ENCODE measurements around the gene DDIT4.
"Not testable (repeated sequence)": the region's sequence is repeated elsewhere in the genome, so short reads cannot be mapped to it uniquely, and the experiment has no call there.

Gene DDIT4

DNA sequence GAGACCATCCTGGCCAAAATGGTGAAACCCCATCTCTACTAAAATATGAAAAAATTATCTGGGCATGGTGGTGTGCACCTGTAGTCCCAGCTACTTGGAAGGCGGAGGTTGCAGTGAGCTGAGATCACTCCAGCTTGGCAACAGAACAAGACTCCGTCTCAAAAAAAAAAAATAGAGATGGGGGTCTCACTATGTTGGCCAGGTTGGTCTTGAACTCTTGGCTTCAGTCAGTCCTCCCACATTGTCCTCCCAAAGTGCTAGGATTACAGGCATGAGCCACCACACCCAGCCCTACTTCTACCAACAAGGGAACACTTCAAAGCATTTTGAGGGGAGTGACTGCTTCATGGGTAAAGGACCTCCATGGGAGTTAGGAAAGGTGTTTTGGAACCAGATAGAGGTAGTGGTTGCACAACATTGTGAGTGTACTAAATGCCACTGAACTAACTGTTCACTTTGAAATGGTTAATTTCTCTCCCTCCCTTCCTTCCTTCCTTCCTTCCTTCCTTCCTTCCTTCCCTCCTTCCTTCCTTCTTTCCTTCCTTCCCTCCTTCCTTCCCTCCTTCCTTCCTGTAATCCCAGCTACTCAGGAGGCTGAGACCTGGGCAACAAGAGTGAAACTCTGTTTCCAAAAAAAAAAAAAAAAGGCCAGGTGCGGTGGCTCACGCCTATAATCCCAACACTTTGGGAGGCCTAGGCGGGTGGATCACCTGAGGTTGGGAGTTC is 5.1 kb upstream of the DDIT4 start:
- DNase-seq: not testable (repeated sequence)

DNA sequence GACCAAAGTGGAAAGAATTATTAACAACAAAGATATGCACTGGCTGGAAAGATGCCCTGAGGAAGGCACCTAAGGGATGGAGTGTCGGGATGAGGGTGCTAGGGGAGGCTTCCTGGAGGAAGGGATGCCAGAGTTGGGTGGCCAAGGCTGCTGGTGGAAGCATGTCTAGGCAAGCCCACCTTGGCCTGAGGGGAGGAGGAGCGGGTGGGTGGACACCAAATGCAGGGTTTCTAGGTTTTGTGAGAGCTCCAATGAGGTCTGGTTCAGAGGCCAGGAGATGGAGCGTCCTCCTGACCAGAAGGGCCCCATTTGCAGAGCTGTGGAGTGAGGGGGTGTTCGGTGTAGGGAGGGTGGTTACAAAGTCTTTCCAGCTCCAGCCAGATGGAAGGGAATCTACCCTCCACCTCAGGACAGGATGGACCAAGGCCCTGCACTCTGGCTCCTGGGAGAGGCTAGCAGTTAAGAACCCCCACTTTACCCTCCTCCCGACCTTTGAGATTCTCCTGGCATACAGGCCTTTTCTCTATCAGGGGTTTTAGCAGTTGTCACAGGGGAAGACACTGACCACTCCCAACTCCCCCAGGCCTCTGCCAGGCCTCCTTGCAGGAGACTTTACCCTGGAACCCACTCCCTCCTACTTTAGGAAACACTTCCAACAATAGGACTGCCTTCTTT is 3.0 kb upstream of the DDIT4 start:
- DNase-seq: no peak

DNA sequence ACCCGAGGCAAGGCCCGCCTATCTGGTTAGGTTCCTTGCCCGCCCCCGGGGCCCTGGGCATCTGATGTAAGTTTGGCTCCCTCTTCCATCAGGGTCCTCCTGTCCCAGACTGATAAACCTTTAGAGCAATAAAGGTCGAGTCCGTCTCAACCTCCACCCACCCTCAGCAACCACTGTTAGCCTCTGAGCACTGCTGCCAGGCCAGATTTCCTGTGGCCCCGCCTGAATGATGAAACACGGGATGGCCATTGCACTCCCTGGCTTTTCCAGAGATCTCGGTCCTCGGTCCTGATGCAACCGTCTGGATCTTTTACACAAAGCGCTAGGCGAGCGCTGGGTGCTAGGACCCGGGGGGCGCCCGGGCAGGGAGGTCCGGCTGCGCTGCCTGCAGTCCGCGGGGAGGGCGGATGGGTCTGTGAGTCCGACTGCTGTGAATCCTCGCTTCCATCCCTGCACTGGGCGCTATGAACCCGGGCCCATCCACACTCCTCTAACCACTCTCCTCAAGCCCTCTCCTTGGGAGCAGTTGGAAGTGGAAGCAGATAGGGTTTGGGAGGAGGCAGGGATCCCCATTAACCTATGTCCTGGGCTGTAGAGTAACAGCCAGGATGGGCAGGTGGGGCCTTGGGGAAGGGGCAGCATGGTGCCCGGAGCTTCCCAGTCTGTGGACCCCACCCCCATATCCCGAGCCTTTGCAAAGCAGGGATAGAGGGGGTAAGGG is 875 bp upstream of the DDIT4 start:
- peak; percentile 79 for DNase-seq

DNA sequence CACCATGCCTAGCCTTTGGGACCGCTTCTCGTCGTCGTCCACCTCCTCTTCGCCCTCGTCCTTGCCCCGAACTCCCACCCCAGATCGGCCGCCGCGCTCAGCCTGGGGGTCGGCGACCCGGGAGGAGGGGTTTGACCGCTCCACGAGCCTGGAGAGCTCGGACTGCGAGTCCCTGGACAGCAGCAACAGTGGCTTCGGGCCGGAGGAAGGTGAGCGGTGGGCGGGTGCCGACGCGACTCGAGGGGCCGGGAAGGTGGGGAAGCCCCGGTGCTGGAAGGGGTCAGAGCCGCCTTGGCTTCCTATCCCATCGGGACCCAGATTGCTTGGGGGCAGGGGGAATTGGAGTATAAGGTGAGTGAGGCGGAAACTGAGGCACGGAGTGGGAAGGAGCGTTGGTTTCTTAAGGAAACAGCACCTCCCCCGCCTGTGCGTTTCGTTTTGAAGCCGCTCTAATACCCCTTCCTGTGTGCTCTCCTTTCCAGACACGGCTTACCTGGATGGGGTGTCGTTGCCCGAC is 547 bp downstream of the DDIT4 start:
- no peak for DNase-seq

DNA sequence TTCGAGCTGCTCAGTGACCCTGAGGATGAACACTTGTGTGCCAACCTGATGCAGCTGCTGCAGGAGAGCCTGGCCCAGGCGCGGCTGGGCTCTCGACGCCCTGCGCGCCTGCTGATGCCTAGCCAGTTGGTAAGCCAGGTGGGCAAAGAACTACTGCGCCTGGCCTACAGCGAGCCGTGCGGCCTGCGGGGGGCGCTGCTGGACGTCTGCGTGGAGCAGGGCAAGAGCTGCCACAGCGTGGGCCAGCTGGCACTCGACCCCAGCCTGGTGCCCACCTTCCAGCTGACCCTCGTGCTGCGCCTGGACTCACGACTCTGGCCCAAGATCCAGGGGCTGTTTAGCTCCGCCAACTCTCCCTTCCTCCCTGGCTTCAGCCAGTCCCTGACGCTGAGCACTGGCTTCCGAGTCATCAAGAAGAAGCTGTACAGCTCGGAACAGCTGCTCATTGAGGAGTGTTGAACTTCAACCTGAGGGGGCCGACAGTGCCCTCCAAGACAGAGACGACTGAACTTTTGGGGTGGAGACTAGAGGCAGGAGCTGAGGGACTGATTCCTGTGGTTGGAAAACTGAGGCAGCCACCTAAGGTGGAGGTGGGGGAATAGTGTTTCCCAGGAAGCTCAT is 1.1 kb downstream of the DDIT4 start:
- peak; percentile 60 for DNase-seq

DNA sequence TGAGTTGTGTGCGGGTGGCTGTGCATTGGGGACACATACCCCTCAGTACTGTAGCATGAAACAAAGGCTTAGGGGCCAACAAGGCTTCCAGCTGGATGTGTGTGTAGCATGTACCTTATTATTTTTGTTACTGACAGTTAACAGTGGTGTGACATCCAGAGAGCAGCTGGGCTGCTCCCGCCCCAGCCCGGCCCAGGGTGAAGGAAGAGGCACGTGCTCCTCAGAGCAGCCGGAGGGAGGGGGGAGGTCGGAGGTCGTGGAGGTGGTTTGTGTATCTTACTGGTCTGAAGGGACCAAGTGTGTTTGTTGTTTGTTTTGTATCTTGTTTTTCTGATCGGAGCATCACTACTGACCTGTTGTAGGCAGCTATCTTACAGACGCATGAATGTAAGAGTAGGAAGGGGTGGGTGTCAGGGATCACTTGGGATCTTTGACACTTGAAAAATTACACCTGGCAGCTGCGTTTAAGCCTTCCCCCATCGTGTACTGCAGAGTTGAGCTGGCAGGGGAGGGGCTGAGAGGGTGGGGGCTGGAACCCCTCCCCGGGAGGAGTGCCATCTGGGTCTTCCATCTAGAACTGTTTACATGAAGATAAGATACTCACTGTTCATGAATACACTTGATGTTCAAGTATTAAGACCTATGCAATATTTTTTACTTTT is 1.8 kb downstream of the DDIT4 start:
- no peak for DNase-seq

DNA sequence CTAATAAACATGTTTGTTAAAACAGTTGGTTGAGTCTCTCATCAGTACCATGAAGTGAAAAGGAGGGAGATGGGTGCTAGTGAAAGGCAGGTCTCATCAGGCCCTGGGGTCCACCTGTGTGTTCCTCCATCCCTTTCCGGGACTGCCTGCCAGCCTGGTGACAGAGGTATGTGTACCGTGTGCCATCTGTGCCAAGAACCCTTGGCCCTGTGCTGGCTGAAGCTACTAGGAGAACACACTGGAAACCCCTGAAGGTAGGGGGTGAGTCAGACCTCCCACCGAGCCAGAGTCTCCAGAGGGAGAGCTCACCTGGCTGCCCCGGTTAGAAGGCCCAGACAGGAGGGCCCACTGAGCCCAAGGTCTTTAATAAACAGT is 2.3 kb downstream of the DDIT4 start:
- no peak for DNase-seq

DNA sequence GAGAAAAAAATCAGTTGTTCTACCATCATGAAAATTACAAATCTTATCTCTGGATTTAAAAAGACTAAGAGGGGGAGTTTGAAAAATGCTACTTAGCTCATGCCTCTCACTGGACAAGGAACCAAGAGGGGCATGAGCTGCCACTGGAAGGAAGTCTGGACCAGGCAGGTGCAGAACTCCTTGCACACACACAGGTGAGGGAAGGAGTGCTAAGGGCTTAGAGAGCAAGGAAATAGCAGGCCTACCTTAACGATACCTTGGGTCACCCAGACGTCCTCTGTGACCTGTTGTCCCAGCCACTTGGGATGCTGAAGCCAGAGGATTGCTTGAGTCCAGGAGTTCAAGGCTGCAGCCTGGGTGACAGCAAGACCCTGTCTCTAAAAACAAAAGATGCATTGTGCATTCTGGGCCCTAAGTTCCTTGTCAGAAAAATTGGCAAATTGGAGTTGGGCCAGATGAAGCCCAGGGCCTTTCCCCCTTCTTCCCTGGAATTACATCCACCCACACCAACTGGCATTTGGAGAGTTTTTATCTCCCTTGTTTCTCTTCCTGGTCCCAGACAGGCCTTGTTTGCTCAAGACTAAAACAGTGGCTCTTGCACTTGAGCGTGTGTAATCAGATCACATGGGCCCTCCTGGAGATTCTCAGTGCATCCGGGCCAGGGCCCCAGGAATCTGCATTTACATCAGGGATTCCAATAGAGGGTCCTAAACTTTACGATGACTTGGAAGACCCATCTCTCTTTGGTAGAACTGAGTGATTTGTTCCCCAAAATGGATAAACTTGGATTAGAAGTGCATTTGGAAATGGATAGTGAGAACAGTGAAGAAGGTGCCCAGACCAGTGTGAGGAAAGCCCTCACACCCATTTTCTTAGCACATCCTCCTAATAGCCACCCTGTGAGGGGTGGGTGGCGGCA is 3.0 kb downstream of the DDIT4 start:
- DNase-seq: no peak

DNA sequence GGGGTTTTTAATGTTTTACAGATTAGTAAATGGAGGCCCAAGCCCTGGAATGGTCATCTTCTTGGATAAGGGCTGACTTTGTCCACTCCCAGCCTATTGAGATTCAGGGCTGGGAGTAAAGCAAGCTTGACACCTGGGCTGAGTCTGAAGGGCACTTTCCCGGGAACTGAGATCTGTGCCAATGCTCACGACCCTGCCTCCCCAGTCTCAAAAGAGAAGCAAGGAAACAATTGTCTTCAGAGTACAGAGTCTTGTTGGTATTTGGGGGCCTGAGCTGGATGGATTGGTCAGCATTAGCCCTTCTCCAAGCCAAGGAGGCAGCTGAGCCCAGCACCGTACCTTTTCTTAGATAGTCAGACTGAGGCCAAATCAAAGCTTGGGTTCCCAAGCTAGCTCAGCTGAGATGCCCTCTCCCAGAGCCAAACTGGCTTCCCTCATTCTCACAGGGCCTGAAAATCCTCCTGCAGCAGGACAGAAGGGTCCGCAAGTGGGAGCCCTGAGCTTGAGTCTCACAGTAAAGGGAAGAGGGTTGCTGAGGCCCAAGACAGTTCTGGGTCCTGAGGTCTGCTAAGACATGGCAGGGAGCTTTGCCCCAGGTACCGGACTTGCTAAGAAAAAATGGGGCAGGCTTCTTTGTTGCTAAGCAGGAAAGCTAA is 3.7 kb downstream of the DDIT4 start:
- no peak for DNase-seq

DNA sequence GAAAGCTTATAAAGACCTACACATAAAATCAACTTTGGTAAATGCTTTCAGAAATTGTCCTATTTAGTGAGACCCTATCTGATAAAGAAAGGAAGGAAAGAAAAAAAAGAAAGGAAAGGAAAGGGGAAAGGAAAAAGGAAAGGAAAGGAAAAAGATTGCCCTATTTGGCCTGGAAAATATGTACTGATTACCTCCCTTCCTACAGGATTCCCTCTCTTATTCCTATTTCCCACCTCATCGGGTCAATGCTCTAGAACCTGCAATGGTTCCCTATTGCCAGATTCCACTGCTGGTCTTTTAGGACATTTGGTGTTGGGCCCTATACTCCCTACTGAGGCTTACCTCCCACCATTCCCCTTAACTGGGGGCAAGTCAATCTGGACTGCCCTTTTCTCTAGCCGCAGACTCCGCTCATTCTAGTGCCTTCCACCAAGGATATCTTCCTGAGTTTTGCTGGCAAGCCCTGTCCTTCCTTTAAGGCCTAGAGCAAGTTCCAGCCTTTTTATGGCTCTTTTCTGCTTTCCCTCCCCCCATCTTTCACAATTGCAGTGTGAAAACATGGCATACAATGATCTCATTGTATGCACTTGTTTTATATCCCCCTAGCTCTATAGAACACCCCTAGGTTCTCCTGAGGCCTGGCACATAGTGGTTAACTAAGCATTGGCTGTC is 4.4 kb downstream of the DDIT4 start:
- DNase-seq: no peak

DNA sequence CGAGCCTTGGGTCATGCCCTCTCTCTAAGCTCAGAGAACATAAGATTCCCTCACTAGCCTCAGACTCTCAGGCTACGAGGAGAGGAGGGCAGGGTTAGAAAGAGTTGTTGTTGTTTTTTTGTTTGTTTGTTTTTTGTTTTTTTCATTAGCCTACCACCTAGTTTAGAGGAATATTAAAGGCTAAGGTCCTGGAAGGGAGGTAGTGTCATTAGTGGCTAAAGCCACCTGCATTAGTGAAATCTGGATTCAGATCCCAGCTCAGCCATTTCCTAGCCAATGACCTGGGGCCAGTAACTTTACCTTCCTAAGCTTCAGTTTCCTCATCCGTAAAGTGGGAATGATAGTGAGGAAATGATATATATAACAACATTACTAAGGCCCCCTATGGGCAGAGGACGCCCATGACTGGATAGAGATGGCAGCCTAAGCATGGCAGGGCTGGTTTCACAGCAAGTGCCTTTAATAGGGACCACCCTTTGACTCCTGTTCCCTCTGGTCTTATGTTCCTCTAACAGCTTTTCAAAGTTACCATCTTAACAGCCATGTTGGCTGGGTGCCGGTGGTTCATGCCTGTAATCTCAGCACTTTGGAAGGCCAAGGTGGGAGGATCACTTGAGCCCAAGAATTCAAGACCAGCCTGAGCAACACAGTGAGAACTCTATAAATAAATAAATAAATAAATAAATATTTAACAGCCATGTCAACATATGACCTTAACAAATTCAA is 5.1 kb downstream of the DDIT4 start:
- DNase-seq: no peak

DNA sequence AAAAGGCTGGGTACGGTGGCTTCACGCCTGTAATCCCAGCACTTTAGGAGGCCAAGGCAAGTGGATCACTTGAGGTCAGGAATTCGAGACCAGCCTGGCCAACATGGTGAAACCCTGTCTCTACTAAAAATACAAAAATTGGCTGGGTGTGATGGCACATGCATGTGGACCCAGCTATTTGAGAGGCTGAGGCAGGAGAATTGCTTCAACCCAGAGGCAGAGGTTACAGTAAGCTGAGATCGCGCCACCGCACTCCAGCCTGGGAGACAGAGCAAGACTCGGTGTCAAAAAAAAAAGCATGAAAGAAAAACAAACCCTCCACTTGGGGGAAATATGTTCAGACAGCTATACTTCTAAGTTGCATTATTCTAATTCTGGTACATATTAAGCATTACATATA is 5.9 kb downstream of the DDIT4 start:
- not testable (repeated sequence) for DNase-seq

DNA sequence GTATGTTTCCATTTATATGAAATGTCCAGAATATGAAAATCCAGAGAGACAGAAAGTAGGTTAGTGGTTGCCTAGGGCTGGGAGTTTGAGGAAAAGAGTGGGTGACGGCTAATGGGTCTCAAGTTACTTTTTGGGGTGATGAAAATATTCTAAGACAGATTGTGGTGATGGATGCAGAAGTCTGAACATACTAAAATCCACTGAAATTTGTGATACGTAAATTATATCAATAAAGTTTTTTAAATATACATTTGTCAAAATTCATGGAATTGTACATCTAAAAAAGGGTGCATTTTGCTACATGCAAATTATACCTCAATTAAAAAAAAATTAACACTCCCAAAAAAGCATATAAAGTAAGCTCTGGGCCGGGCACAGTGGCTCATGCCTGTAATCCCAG is 9.4 kb downstream of the DDIT4 start:
- no peak for DNase-seq

DNA sequence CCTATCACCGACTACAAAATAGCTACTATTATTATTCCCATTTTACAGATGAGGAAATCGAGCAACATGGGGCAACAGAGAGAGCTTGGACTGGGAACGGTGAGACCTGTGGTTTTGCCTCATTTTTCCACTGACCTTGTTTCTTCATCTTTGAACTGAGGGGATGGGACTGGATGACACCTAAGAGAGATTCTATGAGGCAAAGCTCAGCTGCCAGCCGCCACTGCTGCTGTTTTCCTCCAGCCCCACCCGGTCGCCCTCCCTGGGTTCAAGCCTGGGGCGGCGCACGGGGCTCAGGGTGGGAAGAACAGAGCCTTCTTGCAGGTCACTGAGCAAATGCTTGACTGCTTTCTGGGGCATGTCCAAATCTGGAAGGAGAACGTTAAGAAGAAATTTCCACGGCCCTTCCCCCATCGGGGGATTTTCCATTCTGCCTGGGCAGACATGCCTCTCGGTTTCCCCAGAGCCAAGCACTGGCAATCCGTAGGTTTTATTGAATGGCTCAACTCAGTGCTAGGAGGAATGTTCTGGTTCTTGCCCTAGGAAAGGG is 12.3 kb downstream of the DDIT4 start:
- DNase-seq: no peak

DNA sequence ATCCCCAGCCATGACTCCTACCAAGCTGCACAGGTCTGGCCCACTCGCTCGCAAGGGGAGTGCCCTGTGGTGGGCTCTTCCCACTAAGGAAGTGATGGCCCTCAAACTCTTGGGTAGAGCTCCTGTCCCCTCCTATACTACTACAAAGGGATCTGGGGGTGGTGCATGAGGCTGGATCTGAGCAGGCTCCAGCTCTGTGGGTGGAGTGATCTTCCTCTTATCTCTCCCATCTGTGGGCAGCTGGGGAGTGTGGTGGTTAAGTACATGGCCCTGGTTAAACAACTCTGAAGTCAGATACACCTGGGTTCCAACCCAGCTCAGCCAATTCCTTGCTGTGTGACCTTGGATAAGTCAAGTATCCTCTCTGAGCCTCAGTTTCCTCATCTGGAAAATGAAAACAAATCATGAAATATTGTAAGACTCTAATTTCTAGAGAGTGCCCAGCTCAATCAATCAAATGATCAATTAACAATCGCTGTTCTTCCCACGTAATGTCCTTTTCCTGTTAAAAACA is 17.4 kb downstream of the DDIT4 start:
- no peak for DNase-seq

DNA sequence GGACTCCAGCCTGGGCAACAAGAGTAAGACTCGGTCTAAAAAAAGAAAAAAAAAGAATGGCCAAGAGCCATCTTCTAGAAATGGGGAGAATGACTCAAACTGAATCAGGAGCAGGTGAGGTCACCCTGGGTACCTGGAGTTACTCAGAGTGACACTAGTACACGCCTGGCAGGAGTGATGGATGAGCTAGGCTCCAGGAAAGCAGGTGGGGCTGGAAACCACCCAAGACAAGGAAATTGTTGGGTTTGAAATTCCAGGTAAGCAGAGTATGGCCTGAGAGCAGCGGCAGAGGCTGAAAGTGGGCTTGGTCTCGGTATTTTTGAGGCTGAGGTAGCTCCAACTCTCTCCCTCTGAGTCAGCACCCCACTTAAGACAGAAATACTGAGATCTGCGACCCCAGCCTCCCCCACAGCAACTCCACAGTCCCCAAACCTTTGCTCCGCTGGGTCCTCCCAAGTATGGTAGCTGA is 18.5 kb downstream of the DDIT4 start:
- DNase-seq: no peak

DNA sequence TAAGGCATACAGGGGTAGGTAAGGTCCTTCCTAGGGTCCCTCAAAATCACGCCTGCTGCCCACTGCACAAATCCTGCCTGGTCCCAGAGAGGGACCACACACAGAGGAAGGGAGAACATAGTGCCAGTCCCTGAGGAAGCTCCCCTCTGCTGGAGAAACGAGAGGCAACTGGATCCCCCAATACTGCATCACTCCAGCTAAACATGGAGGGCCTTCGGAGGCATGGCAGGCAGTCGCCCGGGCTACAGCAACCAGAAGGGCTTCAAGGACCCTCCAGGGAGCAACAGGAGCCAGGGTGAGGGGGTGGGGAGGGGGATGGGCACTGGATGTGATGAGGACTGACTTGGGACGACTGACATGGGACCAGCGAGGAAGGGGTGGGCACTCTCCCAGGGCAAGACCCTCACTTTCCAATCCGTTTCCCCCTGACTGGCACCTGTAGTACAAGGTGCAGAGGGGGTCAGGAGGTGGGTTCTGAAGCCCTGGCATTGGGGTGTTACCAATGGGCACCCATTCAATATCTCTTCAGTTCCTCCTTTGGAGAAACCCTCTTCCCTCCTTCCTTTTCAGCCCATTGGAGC is 21.7 kb downstream of the DDIT4 start:
- DNase-seq: no peak

DNA sequence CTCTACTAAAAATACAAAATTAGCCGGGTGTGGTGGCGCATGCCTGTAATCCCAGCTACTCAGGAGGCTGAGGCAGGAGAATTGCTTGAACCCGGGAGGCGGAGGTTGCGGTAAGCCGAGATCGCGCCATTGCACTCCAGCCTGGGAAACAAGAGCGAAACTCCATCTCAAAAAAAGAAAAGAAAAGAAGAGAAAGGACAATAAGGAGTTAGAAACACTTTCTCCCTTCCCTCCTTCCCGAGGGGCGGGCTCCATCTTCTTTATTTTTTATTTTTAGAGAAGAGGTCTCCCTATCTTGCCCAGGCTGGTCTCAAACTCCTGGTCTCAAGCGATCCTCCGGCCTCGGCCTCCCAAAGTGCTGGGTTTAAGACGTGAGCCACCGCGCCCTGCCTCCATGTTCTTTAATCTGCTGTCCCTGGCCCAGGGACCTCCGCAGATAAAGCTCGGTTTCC is 23.1 kb downstream of the DDIT4 start:
- not testable (repeated sequence) for DNase-seq

Measured in 8988T (cell line).